ENCODE measurements around the gene SPATS2L.

- TF ChIP-seq, protein P1, sequence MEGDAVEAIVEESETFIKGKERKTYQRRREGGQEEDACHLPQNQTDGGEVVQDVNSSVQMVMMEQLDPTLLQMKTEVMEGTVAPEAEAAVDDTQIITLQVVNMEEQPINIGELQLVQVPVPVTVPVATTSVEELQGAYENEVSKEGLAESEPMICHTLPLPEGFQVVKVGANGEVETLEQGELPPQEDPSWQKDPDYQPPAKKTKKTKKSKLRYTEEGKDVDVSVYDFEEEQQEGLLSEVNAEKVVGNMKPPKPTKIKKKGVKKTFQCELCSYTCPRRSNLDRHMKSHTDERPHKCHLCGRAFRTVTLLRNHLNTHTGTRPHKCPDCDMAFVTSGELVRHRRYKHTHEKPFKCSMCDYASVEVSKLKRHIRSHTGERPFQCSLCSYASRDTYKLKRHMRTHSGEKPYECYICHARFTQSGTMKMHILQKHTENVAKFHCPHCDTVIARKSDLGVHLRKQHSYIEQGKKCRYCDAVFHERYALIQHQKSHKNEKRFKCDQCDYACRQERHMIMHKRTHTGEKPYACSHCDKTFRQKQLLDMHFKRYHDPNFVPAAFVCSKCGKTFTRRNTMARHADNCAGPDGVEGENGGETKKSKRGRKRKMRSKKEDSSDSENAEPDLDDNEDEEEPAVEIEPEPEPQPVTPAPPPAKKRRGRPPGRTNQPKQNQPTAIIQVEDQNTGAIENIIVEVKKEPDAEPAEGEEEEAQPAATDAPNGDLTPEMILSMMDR (IDR thresholded peaks at IDR 0.05), result no peak
- TF ChIP-seq POLR2A (IDR thresholded peaks at IDR 0.05; ENCODE audit: low read depth) (no peak), POLR2AphosphoS5 (IDR thresholded peaks at IDR 0.05) (no peak), EP300 (IDR thresholded peaks at IDR 0.05) (no peak)
Measured at GRCh38 chr2:200453142-200453852, 146.8 kb downstream of the SPATS2L start.

All from esophagus muscularis mucosa (tissue), 4 donors.